Small intestine (tissue), 7 donors: ENCODE measurements around the gene ADGRL1. TPM values are rescaled to one million over a fixed set of nuclear protein-coding genes. Genes with fewer than 3 reads are reported as not detected.

Source experiments
- DNase-seq, 2 donors: peaks; one replicate each; pipeline versions ENCODE4 v3.0.0 to v3.0.0-alpha.2; 2013
- FAIRE-seq: peaks from 2 replicates; lab custom pipeline; 2012; peaks lifted over from hg19 to GRCh38; lab: Jason Lieb, UNC
- H3K27ac ChIP-seq, 3 donors: one replicate each; pipeline ENCODE4 v1.5.1; 2013; ENCODE audit warnings: low read length in 2 of 3, mild to moderate bottlenecking in 2 of 3, control low read depth in 1 of 3, inconsistent platforms in 1 of 3, low read depth in 1 of 3, moderate library complexity in 1 of 3
- H3K27me3 ChIP-seq, 3 donors: one replicate each; pipeline ENCODE4 v1.6.1; 2013; ENCODE audit warnings: low read length in 3 of 3, inconsistent platforms in 1 of 3; ENCODE audit not compliant: control insufficient read depth in 3 of 3, insufficient read depth in 3 of 3
- H3K36me3 ChIP-seq, 3 donors: one replicate each; pipeline ENCODE4 v1.6.1; 2013; ENCODE audit warnings: low read length in 3 of 3, inconsistent platforms in 1 of 3, low read depth in 1 of 3, mild to moderate bottlenecking in 1 of 3, moderate library complexity in 1 of 3; ENCODE audit not compliant: control insufficient read depth in 3 of 3, insufficient read depth in 2 of 3
- H3K4me1 ChIP-seq, 3 donors: one replicate each; pipeline ENCODE4 v1.6.1; 2013; ENCODE audit warnings: low read length in 2 of 3, inconsistent platforms in 1 of 3, low read depth in 1 of 3, mild to moderate bottlenecking in 1 of 3, moderate library complexity in 1 of 3; ENCODE audit not compliant: control insufficient read depth in 3 of 3, insufficient read depth in 2 of 3
- H3K4me3 ChIP-seq, 3 donors: one replicate each; pipeline ENCODE4 v1.5.1; 2013; ENCODE audit warnings: low read length in 3 of 3, control low read depth in 1 of 3, inconsistent platforms in 1 of 3, low read depth in 1 of 3, mild to moderate bottlenecking in 1 of 3, moderate library complexity in 1 of 3
- H3K9me3 ChIP-seq, 2 donors: one replicate each; pipeline ENCODE4 v1.6.1; 2013; ENCODE audit warnings: low read depth in 1 of 2, low read length in 1 of 2; ENCODE audit not compliant: control insufficient read depth in 2 of 2, insufficient read depth in 1 of 2
- WGBS, 3 donors: extraction: QIAGEN DNeasy Blood & Tissue Kit; methylation state at CpG; one replicate each; pipeline ENCODE4 v1.1.7; 2013; 5-methylcytosine and 5-hydroxymethylcytosine counted together
- polyA plus RNA-seq, 4 donors: library from polyadenylated mRNA; stranded (reverse) in 3 of 4; unstranded in 1 of 4; fragments of 200-250 nt in 3 of 4; fragments of 120-200 nt in 1 of 4; gene quantifications; one replicate each; pipeline versions ENCODE4 v1.2.1 to v1.2.3, GENCODE V29; 2013
- donor health status: healthy with polysubstance abuse.
- donor health status: control.
- donor health status: control.
- donor health status: Bipolar disorder and iron deficiency.
- donor health status: healthy.

ADGRL1 gene
- polyA plus RNA-seq, 4 donors: 11.1 to 22.7 (median 15.7) TPM

DNA sequence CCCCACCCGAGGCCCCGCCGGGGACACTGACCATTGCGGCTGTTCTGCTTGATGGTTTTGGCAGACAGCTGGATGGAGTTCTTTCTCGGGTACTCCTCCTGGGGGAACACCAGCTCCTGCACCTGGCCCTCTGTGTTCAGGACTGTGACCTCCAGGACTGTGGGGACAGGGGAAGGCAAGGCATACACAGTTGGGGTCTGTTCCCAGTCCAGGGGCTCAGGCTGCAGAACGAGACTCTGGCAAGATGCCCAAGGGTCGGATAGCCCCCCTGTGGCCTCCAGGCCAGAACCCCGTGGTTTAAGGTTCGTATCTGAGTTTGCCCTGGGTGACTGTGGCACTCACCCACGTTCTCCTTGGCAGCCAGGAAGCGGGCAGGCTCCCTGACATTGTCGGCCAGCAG, 46.9 kb downstream of the ADGRL1 start:
- H3K27me3 ChIP-seq: no peaks in the 10 kb centered on the region
- no peaks in the 10 kb centered on the region for H3K4me1 ChIP-seq
- no peak overlapping the region for H3K27ac ChIP-seq
- H3K4me3 ChIP-seq: no peak overlapping the region
- DNase-seq (no peak), FAIRE-seq (no peak)
- WGBS, 3 donors: 69 to 75% (median 73%) methylated on average over 12 of the region's 12 CpGs
- H3K36me3 ChIP-seq: peaks cover 11 to 90% (median 12%) of the 10 kb centered on the region in 3 donors
- H3K9me3 ChIP-seq: no peaks in the 10 kb centered on the region

DNA sequence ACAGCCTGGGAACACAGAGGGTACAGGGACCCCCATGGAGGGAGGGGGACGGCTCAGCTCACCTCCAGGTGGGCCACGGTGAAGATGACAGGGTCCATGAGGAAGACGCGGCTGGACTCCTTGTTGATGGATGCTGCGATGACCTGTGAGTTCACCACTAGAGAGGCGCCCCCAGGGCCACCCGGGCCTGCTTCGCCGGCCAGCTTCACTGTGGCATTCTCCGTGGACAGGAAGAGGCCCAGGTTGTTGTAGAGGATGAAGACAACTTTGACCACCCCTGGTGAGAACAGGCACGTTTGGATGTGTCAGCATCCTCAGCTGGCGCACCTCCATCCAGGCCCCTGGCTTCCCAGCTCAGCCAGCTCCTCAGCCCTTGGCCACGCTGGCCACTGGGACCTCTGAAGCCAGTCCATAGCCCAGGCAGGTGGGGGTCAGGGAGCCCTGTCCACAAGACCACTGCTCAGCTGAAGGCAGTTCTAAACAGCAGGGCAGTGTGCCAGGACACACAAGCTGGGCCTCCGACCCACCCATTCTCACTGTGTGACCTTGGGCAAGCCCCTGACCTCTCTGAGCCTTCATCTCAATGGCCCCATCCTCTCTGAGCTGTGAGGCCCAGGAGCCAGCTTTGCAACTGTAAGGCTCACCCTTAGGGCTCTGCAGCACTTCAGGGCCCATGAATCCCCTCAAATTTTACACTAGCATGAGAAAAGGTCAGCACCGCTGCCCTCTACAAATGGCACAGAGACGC, 47.5 kb downstream of the ADGRL1 start:
- no peaks in the 10 kb centered on the region for H3K9me3 ChIP-seq
- 89 to 92% (median 92%) methylated on average over 16 of the region's 16 CpGs for WGBS, 3 donors
- H3K36me3 ChIP-seq: peaks cover 11 to 91% (median 12%) of the 10 kb centered on the region in 3 donors
- FAIRE-seq (no peak), DNase-seq (no peak)
- H3K27me3 ChIP-seq: no peaks in the 10 kb centered on the region
- no peaks in the 10 kb centered on the region for H3K4me1 ChIP-seq
- no peak overlapping the region for H3K4me3 ChIP-seq
- H3K27ac ChIP-seq: no peak overlapping the region

DNA sequence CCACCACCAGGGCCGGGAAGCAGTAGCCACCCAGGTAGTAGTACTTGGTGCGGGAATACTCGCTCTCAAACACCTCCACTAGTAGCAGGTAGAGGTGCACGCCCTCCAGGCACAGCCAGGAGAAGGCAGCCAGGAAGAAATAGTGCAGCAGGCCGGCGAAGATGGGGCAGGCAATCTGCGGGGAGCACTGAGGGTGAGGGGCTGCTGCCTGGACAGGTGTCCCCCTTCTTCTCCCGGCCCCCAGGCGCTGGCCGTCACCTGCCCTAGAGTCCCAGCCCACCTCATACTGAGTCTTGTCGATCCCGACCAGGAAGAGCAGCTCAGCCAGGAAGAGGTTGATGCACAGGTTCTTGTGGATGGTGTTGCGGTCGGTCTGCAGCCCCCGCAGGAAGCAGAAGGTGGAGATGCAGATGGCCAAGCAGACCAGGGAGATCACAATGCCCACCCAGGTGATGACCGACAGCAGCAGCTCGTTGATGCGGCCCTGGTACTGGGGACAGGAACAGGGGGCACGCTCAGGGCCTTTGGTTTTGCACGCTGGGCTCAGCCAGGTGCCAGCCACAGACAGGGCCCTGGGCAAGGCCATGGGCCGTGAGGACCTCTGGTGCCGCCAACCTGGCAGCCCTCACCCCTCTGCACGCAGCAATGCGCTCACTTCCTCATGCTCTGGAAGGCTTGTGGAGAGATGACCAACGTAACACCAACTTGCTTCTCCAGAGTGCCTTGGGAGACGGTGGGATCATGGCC, 48.8 kb downstream of the ADGRL1 start:
- H3K4me1 ChIP-seq: no peaks in the 10 kb centered on the region
- FAIRE-seq (no peak), DNase-seq (no peak)
- H3K27me3 ChIP-seq: no peaks in the 10 kb centered on the region
- WGBS, 3 donors: 94 to 96% (median 95%) methylated on average over 23 to 26 of the region's 26 CpGs
- no peak overlapping the region for H3K4me3 ChIP-seq
- H3K9me3 ChIP-seq: no peaks in the 10 kb centered on the region
- no peak overlapping the region for H3K27ac ChIP-seq
- peaks cover 10 to 88% (median 11%) of the 10 kb centered on the region in 3 donors for H3K36me3 ChIP-seq

DNA sequence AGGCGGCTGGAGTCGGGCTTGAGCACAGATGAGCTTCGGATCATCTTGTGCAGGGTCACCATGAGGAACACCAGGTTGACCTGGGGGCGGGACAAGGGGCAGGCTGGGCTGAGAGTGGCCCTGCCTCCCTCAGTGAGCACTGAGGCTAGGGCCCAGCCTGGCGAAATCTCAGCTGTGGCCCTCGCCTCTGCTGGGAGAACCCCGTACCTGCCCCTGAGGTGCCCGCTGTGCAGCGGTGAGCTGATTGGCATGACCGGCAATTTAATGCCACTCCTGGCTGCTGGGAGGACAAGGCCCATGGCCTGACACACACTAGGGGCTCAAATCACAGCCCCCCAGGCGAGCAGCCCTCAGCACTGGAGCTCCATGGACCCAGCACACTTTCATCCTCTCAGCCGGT, 49.8 kb downstream of the ADGRL1 start:
- Histone ChIP-seq H3K4me3 (no peak overlapping the region), H3K4me1 (no peaks in the 10 kb centered on the region), H3K36me3 (peaks cover 10 to 88% (median 11%) of the 10 kb centered on the region in 3 donors), H3K9me3 (no peaks in the 10 kb centered on the region), H3K27ac (no peak overlapping the region), H3K27me3 (no peaks in the 10 kb centered on the region)
- 92 to 98% (median 94%) methylated on average over 12 of the region's 12 CpGs for WGBS, 3 donors
- DNase-seq (no peak), FAIRE-seq (no peak)

DNA sequence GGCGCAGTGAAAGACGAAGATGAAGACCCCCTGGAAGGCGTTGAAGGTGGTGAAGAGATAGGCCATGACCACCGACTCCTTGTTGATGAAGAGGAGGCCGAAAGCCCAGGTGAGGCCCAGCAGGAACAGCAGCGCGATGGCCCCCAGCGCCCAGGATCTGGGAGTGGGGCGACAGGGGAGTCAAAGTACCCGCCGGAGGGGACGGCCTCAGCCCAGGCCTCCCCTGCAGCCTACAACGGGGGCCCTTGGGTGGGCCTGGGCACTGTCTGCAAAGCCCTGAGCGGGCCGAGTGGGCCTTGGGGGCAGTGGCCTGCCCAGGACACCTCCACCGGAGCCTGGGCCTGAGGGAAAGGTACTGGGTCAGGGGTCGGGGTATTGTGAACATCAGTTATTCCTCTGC, 50.6 kb downstream of the ADGRL1 start:
- peaks cover 10 to 88% (median 11%) of the 10 kb centered on the region in 3 donors for H3K36me3 ChIP-seq
- no peak for FAIRE-seq
- WGBS, 3 donors: 94 to 96% (median 95%) methylated on average over 15 to 17 of the region's 17 CpGs
- DNase-seq: no peak
- H3K9me3 ChIP-seq: no peaks in the 10 kb centered on the region
- no peaks in the 10 kb centered on the region for H3K27me3 ChIP-seq
- H3K27ac ChIP-seq: no peak overlapping the region
- peaks cover 0 to 4% (median 0%) of the 10 kb centered on the region in 3 donors for H3K4me1 ChIP-seq
- H3K4me3 ChIP-seq: no peak overlapping the region

DNA sequence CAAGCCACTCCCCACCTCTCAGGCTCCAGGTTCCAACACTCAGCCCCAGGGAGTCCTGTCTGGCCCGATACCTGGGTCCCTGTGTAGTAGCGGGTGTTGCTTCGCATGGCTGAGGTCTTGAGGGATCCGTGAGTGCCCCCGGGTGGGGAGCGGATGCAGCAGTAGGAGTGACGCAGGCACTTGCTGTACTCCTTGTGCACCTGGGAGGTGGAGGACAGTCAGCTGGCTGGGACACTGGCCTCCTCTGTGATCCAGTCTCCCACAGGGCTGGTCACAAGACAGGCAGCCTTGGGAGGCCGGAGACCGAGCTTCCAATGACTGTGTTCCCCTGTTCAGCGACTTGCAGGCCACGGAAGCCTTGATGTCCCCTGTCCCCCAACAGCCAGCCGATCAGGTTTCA, 53.3 kb downstream of the ADGRL1 start:
- WGBS, 3 donors: 95% methylated on average over 12 of the region's 12 CpGs
- no peak for FAIRE-seq
- no peaks in the 10 kb centered on the region for H3K9me3 ChIP-seq
- peaks cover 8 to 72% (median 8%) of the 10 kb centered on the region in 3 donors for H3K36me3 ChIP-seq
- H3K27ac ChIP-seq: no peak overlapping the region
- H3K27me3 ChIP-seq: no peaks in the 10 kb centered on the region
- H3K4me1 ChIP-seq: peaks cover 0 to 28% (median 0%) of the 10 kb centered on the region in 3 donors
- H3K4me3 ChIP-seq: no peak overlapping the region
- no peak for DNase-seq

DNA sequence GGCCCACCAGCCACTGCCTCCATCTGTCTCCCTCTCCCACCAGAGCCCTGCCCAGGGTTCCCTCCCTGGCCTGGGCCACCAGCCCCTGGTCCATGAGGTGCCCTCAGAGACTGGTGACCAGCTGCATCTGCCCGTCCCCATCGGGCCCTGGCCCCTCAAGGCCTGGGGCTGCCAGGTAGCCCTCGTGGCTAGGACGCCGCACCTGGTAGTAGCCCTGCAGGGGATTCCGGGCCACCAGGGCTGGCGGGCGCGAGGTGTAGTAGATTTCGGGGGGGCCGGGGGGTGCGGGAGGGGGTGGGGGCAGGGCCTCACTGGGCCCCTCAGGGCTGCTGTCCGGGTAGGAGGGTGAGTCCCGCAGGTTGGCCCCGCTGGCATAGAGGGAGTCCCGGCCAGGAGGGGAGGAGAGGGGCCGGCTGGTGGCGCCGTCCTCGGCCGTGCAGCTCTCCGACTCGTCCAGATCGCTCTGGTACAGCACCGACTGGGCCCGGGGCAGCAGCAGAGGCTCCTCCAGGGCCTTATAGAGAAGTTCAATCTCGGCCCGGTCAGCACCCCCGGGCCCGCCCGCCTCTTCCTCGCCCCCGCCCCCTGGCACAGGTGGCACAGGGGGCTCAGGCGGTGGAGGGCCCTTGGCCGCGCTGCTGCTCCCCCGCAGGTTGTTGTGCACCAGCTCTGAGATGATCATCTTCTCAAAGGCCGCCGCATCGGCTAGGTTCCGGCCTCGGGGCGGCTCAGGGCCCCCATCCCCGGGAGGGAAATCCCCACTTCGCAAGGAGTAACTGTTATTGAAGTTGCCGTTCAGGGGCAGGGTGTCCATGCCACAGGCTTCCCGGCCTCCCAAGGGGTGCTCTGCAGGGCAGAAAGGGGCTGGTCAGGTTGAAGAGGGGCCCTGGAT, 55.0 kb downstream of the ADGRL1 start:
- Histone ChIP-seq H3K4me3 (no peak overlapping the region), H3K27ac (no peak overlapping the region), H3K27me3 (no peaks in the 10 kb centered on the region), H3K4me1 (peaks cover 0 to 28% (median 0%) of the 10 kb centered on the region in 3 donors), H3K9me3 (no peaks in the 10 kb centered on the region), H3K36me3 (peaks cover 0 to 56% (median 1%) of the 10 kb centered on the region in 3 donors)
- 93% methylated on average over 36 to 47 of the region's 47 CpGs for whole genome bisulfite sequencing, 3 donors
- DNase-seq: no peak
- FAIRE-seq: no peak
